Upper lobe of left lung (tissue), 6 donors: ENCODE data around the gene ADCYAP1R1. TPM values are rescaled to one million over a fixed set of nuclear protein-coding genes. Genes with fewer than 3 reads are reported as not detected.

Experiments
- ATAC-seq, 2 donors: fragments of 200-7000 bp; cut with Tn5 transposase; one replicate each; pipeline ENCODE4 v1.9.1; 2022; ENCODE audit warnings: mild to moderate bottlenecking in 2 of 2, moderate library complexity in 2 of 2; ENCODE audit not compliant: low FRiP score in 2 of 2
- DNase-seq, 2 donors: peaks; one replicate each; pipeline ENCODE4 v3.0.0-alpha.2; 2019 to 2020
- H3K27ac ChIP-seq, 4 donors: fragments of 200-600 bp; sonication (generic); one replicate each; pipeline ENCODE4 v1.5.1; 2016 to 2019
- H3K27me3 ChIP-seq, 4 donors: fragments of 200-600 bp; sonication (generic); one replicate each; pipeline ENCODE4 v1.5.1; 2017 to 2019
- H3K36me3 ChIP-seq, 4 donors: fragments of 200-600 bp; sonication (generic); one replicate each; pipeline ENCODE4 v1.5.1; 2016 to 2019
- H3K4me1 ChIP-seq, 4 donors: fragments of 200-600 bp; sonication (generic); one replicate each; pipeline ENCODE4 v1.5.1; 2018 to 2019
- H3K4me3 ChIP-seq, 4 donors: fragments of 200-600 bp; sonication (generic); one replicate each; pipeline ENCODE4 v1.5.1; 2017 to 2019; ENCODE audit warnings: mild to moderate bottlenecking in 2 of 4, moderate library complexity in 1 of 4
- H3K9me3 ChIP-seq, 4 donors: fragments of 200-600 bp; sonication (generic); one replicate each; pipeline ENCODE4 v1.5.1; 2018 to 2019
- EP300 ChIP-seq, 4 donors: sonication (generic); formaldehyde crosslinking; IDR thresholded peaks; one replicate each; pipeline ENCODE4 v1.5.1; 2017; ENCODE audit warnings: antibody characterized with exemption in 4 of 4, control low read depth in 2 of 4
- POLR2A ChIP-seq, 4 donors: fragments of 450-650 bp; IDR thresholded peaks; one replicate each; pipeline ENCODE4 v1.5.1; 2016 to 2017; ENCODE audit warnings: antibody characterized with exemption in 4 of 4, mild to moderate bottlenecking in 2 of 4
- POLR2AphosphoS5 ChIP-seq, 2 donors: sonication (generic); formaldehyde crosslinking; IDR thresholded peaks; one replicate each; pipeline ENCODE4 v1.5.1; 2017; ENCODE audit warnings: antibody characterized with exemption in 2 of 2
- WGBS, 2 donors: methylation state at CpG; one replicate each; pipeline ENCODE4 v1.1.5; 2017 to 2018; 5-methylcytosine and 5-hydroxymethylcytosine counted together
- total RNA-seq, 6 donors: library from RNA; depleted of rRNA in 4 of 6; stranded (reverse); fragments of >200 nt in 4 of 6; gene quantifications; one replicate each; pipeline versions ENCODE4 v1.1.0 to v1.2.1, GENCODE V29; 2016 to 2021
- TF ChIP-seq, protein P1 (sequence below), 6 experiments: fragments of 450-650 bp in 4 of 6; fragments of 200-600 bp in 2 of 6; sonication (generic) in 2 of 6; IDR thresholded peaks; one replicate each; pipeline ENCODE4 v1.5.1; 2016 to 2019; ENCODE audit warnings: antibody characterized with exemption in 6 of 6
- donor health status: DM: no; HTN: no; CAD: no; lungs with moderate emphysema.
- donor health status: DM: no; HTN: yes; CAD: no; lungs with severe emphysema.

ADCYAP1R1 gene
- total RNA-seq, 6 donors from 2014 or later, result under 0.01 to 1.3 (median 0.13) TPM

DNA sequence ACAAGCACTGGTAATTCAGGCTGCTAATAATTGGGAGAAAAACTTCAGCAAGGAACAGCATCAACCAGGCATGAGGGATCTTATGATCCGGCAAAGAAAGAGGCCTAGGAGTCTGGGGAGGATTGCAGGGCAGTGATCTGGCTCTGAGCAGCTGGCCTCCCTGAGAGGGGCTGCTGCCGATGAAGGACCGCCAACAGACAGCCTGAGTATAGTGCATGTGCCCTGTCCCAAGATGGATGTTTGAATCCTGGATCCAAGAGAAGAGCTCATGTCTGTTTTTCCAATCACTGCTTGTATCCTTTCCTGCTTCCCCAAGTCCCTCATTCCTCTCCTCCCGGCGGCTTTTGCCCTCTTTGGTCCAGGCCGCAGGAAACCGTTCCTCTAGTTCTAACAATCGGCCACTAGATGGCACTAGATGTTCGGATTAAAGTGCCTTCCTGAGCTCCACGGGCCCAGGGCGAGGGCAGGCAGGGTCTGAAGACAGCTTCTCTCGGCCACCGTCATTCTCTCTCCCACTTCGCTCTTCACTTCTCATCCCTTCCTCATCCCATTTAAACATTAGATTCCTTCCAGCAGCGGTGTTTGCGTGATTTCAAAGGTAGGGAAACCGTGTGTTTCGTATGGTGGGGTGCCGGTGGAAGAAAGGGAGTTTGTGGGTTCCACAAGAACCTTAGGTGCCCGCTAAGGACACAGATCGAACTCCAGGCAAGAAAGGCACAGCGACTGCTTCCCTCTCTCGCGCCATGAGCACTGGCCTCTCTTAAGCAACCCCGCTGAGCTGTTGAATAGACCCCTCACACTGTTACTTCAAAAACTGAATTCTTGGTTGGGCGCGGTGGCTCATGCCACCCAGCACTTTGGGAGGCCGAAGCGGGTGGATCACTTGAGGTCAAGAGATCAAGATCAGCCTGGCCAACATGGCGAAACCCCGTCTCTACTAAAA lies 82.4 kb downstream of the ADCYAP1R1 start:
- WGBS, 2 donors, result 50 to 51% methylated on average over 31 of the region's 31 CpGs
- H3K27me3 ChIP-seq, result no peaks in the 10 kb centered on the region
- ATAC-seq (peak; percentile 78 to 93), DNase-seq (peak; percentile 16 to 52)
- H3K9me3 ChIP-seq, result no peaks in the 10 kb centered on the region
- H3K4me3 ChIP-seq, result no peak overlapping the region
- peaks cover 0 to 9% (median 1%) of the 10 kb centered on the region in 4 donors for H3K4me1 ChIP-seq
- no peak overlapping the region for H3K27ac ChIP-seq
- no peaks in the 10 kb centered on the region for H3K36me3 ChIP-seq
- no peak for TF ChIP-seq POLR2AphosphoS5 (IDR thresholded peaks at IDR 0.05)
- TF ChIP-seq, protein P1, sequence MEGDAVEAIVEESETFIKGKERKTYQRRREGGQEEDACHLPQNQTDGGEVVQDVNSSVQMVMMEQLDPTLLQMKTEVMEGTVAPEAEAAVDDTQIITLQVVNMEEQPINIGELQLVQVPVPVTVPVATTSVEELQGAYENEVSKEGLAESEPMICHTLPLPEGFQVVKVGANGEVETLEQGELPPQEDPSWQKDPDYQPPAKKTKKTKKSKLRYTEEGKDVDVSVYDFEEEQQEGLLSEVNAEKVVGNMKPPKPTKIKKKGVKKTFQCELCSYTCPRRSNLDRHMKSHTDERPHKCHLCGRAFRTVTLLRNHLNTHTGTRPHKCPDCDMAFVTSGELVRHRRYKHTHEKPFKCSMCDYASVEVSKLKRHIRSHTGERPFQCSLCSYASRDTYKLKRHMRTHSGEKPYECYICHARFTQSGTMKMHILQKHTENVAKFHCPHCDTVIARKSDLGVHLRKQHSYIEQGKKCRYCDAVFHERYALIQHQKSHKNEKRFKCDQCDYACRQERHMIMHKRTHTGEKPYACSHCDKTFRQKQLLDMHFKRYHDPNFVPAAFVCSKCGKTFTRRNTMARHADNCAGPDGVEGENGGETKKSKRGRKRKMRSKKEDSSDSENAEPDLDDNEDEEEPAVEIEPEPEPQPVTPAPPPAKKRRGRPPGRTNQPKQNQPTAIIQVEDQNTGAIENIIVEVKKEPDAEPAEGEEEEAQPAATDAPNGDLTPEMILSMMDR (IDR thresholded peaks at IDR 0.05), result peak; percentile 58 to 77 (median 73)

DNA sequence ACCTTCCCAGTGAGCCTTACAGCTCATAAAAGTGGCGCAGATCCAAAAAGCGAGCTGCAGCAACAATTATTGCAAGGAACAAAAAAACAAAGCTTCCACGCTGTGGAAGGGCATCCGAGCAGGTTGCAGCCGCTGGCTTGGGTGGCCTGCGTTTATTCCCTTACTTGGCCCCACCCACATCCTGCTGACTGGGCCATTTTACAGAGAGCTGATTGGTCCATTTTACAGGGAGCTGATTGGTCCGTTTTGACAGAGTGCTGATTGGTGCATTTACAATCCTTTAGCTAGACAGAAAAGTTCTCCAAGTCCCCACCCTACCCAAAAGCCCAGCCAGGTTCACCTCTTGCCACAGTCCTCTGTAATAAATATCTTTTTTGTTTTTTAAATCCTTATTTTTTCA lies 85.1 kb downstream of the ADCYAP1R1 start:
- WGBS, 2 donors, result 74 to 78% methylated on average over 7 of the region's 7 CpGs
- no peak for DNase-seq

DNA sequence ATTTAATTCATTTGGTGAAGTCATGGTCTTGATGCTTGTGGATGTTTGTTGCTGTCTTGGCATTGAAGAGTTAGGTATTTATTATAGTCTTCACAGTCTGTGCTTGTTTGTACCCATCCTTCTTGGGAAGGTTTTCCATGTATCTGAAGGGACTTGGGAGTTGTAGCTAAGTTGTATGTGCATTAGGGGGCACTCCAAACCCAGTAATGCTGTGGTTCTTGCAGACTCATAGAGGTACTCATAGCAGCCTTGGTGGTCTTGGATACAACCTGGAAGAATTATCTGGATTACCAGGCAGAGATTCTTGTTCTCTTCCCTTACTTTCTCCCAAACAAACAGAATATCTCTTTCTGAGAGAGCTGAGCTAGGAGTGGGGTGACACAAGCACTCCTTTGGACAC lies 93.2 kb downstream of the ADCYAP1R1 start:
- no peak overlapping the region for H3K4me3 ChIP-seq
- H3K27me3 ChIP-seq, result no peaks in the 10 kb centered on the region
- no peaks in the 10 kb centered on the region for H3K4me1 ChIP-seq
- TF ChIP-seq POLR2AphosphoS5 (IDR thresholded peaks at IDR 0.05) (no peak), POLR2A (IDR thresholded peaks at IDR 0.05) (no peak), EP300 (IDR thresholded peaks at IDR 0.05) (no peak)
- no peaks in the 10 kb centered on the region for H3K36me3 ChIP-seq
- no peak overlapping the region for H3K27ac ChIP-seq
- DNase-seq, result no peak
- no peaks in the 10 kb centered on the region for H3K9me3 ChIP-seq
- no peak for ATAC-seq

More for the DNA sequence above, 85.1 kb downstream of the ADCYAP1R1 start:
- H3K9me3 ChIP-seq, result no peaks in the 10 kb centered on the region
- no peaks in the 10 kb centered on the region for H3K27me3 ChIP-seq
- TF ChIP-seq POLR2A (IDR thresholded peaks at IDR 0.05) (no peak), POLR2AphosphoS5 (IDR thresholded peaks at IDR 0.05) (no peak), EP300 (IDR thresholded peaks at IDR 0.05) (no peak)
- TF ChIP-seq, protein P1 (IDR thresholded peaks at IDR 0.05), result no peak
- no peaks in the 10 kb centered on the region for H3K36me3 ChIP-seq
- no peak overlapping the region for H3K4me3 ChIP-seq
- H3K27ac ChIP-seq, result no peak overlapping the region
- peaks cover 0 to 9% (median 1%) of the 10 kb centered on the region in 4 donors for H3K4me1 ChIP-seq
- ATAC-seq, result no peak

DNA sequence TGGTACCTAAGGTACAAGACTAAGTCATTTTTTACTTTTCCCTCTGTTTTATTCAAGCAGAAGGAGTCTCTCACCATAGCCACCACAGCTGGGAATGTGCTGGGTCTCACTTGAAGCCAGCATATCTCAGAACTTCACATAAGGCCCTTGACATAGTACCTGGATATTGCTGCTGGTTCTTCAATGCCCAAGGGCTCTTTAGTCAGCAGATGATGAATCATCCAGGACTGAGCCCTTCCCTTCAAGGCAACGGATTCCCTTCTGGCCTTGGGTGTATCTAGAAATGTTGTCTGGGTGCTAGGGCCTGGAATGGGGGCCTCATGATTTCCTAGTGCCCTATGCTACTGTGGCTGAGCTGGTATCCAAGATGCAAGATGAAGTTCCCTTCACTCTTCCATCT lies 93.9 kb downstream of the ADCYAP1R1 start:
- Histone ChIP-seq H3K27ac (no peak overlapping the region), H3K36me3 (no peaks in the 10 kb centered on the region)

DNA sequence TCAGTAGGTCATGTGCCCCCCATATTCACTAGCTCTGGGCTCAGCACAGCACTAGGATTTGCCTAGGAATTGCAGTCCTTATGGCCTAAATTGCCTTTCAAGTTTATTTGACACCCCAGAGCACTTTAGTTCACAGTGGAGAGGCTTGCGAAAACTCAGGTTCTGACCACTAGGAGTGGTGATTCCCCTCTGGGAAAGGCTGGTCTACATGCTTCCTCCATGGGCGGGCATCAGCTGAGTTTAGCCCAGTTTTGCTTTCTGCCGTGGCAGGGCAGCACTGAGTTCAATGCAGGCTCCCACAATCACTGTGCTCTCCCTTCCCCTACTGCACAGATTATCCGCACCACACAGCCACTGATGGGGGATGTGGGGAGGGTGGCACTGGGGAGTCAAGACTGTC lies 94.4 kb downstream of the ADCYAP1R1 start:
- H3K4me1 ChIP-seq, result no peaks in the 10 kb centered on the region
- TF ChIP-seq POLR2A (IDR thresholded peaks at IDR 0.05), result no peak
- no peak for TF ChIP-seq POLR2AphosphoS5 (IDR thresholded peaks at IDR 0.05)
- TF ChIP-seq EP300 (IDR thresholded peaks at IDR 0.05), result no peak
- TF ChIP-seq, protein P1 (IDR thresholded peaks at IDR 0.05), result no peak
- WGBS, 2 donors, result 93 to 100% methylated on average over 3 to 4 of the region's 4 CpGs
- H3K9me3 ChIP-seq, result no peaks in the 10 kb centered on the region
- ATAC-seq (no peak), DNase-seq (no peak)
- H3K4me3 ChIP-seq, result no peak overlapping the region
- H3K27me3 ChIP-seq, result no peaks in the 10 kb centered on the region
- H3K27ac ChIP-seq, result no peak overlapping the region
- no peaks in the 10 kb centered on the region for H3K36me3 ChIP-seq

More for the DNA sequence above, 93.9 kb downstream of the ADCYAP1R1 start:
- no peak for DNase-seq
- TF ChIP-seq, protein P1 (IDR thresholded peaks at IDR 0.05), result no peak
- TF ChIP-seq POLR2A (IDR thresholded peaks at IDR 0.05), result no peak
- TF ChIP-seq EP300 (IDR thresholded peaks at IDR 0.05), result no peak
- TF ChIP-seq POLR2AphosphoS5 (IDR thresholded peaks at IDR 0.05), result no peak
- Histone ChIP-seq H3K4me3 (no peak overlapping the region), H3K4me1 (no peaks in the 10 kb centered on the region), H3K27me3 (no peaks in the 10 kb centered on the region), H3K9me3 (no peaks in the 10 kb centered on the region)
- no peak for ATAC-seq
- 77% methylated on average over 1 of the region's 1 CpG; no CpG with 5 or more reads in 1 of the 2 donors for WGBS, 2 donors
